Prostate gland (tissue), 2 donors: ENCODE results near the gene GRIA3. TPM values are rescaled to one million over a fixed set of nuclear protein-coding genes. Genes with fewer than 3 reads are reported as not detected.

Experiments
- DNase-seq: peaks from one replicate; pipeline ENCODE4 v3.0.0-alpha.2; 2019; ENCODE audit warnings: low spot score
- H3K27ac ChIP-seq, 2 donors: fragments of 200-600 bp; sonication (generic); 2 replicates each; pipeline ENCODE4 v1.5.1; 2017 to 2019
- H3K27me3 ChIP-seq: fragments of 200-600 bp; sonication (generic); replicated peaks from 2 replicates; pipeline ENCODE4 v1.5.1; 2019; ENCODE audit not compliant: insufficient read depth
- H3K36me3 ChIP-seq, 2 donors: fragments of 200-600 bp; sonication (generic); 1 replicate in 1 of 2; 2 replicates in 1 of 2; pipeline versions ENCODE4 v1.5.1 to v1.8.1; 2017 to 2019
- H3K4me1 ChIP-seq: fragments of 200-600 bp; sonication (generic); replicated peaks from 2 replicates; pipeline ENCODE4 v1.5.1; 2019
- H3K4me3 ChIP-seq, 2 donors: fragments of 200-600 bp; sonication (generic); 2 replicates each; pipeline ENCODE4 v1.5.1; 2017 to 2019
- H3K9me3 ChIP-seq: fragments of 200-600 bp; sonication (generic); 2 replicates; pipeline ENCODE4 v1.5.1; 2017
- CTCF ChIP-seq, 4 experiments: fragments of 200-600 bp in 2 of 4; fragments of 450-650 bp in 2 of 4; sonication (generic) in 2 of 4; IDR thresholded peaks; 1 replicate in 3 of 4; 2 replicates in 1 of 4; pipeline ENCODE4 v1.5.1; 2016 to 2019; ENCODE audit warnings: antibody characterized with exemption in 4 of 4, mild to moderate bottlenecking in 2 of 4, moderate library complexity in 2 of 4
- POLR2A ChIP-seq: fragments of 450-650 bp; IDR thresholded peaks from one replicate; pipeline ENCODE4 v1.6.1; 2016; ENCODE audit warnings: antibody characterized with exemption, mild to moderate bottlenecking
- POLR2AphosphoS5 ChIP-seq: sonication (generic); formaldehyde crosslinking; IDR thresholded peaks from one replicate; pipeline ENCODE4 v1.6.1; 2017; ENCODE audit warnings: antibody characterized with exemption
- WGBS: methylation state at CpG from one replicate; pipeline ENCODE4 v1.1.5; 2018; 5-methylcytosine and 5-hydroxymethylcytosine counted together
- intact Hi-C: fragments of 100-400 bp; cut with DNase I; formaldehyde crosslinking; loops from one replicate; pipeline ENCODE4 v1.14.2; 2022
- total RNA-seq, 2 donors: library from RNA; depleted of rRNA; stranded (reverse); fragments of >200 nt; gene quantifications; one replicate each; pipeline ENCODE4 v1.1.0, GENCODE V29; 2016

GRIA3 gene
- total RNA-seq, 2 donors from 2014 or later = 1.1 to 1.6 TPM

DNA sequence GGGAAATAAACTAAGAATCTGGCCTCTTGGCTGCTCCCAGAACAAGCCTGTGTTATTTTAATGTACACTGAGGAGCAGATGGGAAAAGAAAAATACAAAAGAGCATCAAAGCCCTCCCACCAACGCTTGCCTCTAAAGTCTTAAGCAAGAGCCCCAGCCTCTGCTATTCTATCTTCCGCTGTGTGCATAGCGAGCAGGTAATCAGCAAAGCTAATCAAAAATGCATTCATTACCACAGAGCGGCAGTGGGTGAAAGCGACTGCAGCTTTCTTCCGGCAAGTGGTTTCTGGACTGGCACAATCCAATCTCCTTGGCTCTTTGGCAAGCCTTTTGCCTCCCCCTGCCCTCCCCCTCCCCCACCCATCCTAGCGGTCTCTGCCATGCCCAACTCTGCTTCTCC lies 13.5 kb upstream of the GRIA3 start:
- no peak for DNase-seq
- no peaks in the 10 kb centered on the region for H3K4me1 ChIP-seq
- no peaks in the 10 kb centered on the region for H3K36me3 ChIP-seq
- no peaks in the 10 kb centered on the region for H3K9me3 ChIP-seq
- H3K27me3 ChIP-seq = no peaks in the 10 kb centered on the region
- H3K27ac ChIP-seq = no peak overlapping the region
- no peak for TF ChIP-seq POLR2AphosphoS5
- no peak for TF ChIP-seq POLR2A
- TF ChIP-seq CTCF (IDR thresholded peaks at IDR 0.05) = no peak
- 60% methylated on average over 7 of the region's 7 CpGs for WGBS
- intact Hi-C loops = no loop called here
- H3K4me3 ChIP-seq = no peak overlapping the region

- WGBS = 76% methylated on average over 3 of the region's 3 CpGs
- DNase-seq = no peak
- Histone ChIP-seq H3K36me3 (no peaks in the 10 kb centered on the region), H3K27me3 (no peaks in the 10 kb centered on the region), H3K9me3 (no peaks in the 10 kb centered on the region), H3K4me3 (no peak overlapping the region), H3K4me1 (no peaks in the 10 kb centered on the region), H3K27ac (no peak overlapping the region)
- TF ChIP-seq POLR2AphosphoS5 (no peak), POLR2A (no peak), CTCF (IDR thresholded peaks at IDR 0.05) (no peak)
- intact Hi-C loops = no loop called here
Measured at GRCh38 chrX:123171781-123172180, 12.3 kb upstream of the GRIA3 start.

- intact Hi-C loops = no loop called here
- TF ChIP-seq CTCF (IDR thresholded peaks at IDR 0.05) (no peak), POLR2A (no peak), POLR2AphosphoS5 (no peak)
Measured at GRCh38 chrX:123172869-123173268, 11.2 kb upstream of the GRIA3 start.

DNA sequence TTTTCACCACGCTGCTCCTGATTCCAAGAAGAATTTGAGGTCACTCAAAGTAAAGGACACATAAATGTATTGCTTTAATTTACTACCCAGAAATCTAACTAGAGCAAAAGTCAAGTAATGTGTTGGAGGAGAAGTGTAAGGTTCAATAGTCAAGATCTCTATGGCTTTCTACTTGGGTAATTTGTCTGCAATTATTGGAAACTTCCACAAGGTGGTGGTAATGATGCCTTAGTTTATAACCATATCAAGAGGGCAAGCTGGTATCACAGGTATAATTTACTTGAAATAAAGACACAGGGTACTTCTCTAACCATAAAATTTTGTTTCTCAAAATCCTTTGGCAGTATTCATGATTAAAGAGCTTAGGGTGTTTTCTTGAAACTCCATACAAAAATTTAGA lies 10.2 kb upstream of the GRIA3 start:
- Histone ChIP-seq H3K4me3 (no peak overlapping the region), H3K9me3 (no peaks in the 10 kb centered on the region), H3K36me3 (no peaks in the 10 kb centered on the region), H3K4me1 (no peaks in the 10 kb centered on the region), H3K27me3 (no peaks in the 10 kb centered on the region), H3K27ac (no peak overlapping the region)
- DNase-seq = no peak
- intact Hi-C loops = no loop called here
- 20% methylated on average over 1 of the region's 1 CpG for WGBS
- TF ChIP-seq POLR2AphosphoS5 (no peak), CTCF (IDR thresholded peaks at IDR 0.05) (peak in 1 of 4 experiments; percentile 38)

More at GRCh38 chrX:123172869-123173268, 11.2 kb upstream of the GRIA3 start:
- 95% methylated on average over 2 of the region's 2 CpGs for WGBS
- Histone ChIP-seq H3K9me3 (no peaks in the 10 kb centered on the region), H3K27me3 (no peaks in the 10 kb centered on the region), H3K4me3 (no peak overlapping the region), H3K27ac (no peak overlapping the region), H3K4me1 (no peaks in the 10 kb centered on the region), H3K36me3 (no peaks in the 10 kb centered on the region)
- DNase-seq = no peak

- intact Hi-C loops = no loop called here
- H3K27me3 ChIP-seq = no peaks in the 10 kb centered on the region
- TF ChIP-seq POLR2A = no peak
- no peak for TF ChIP-seq POLR2AphosphoS5
- no peak for TF ChIP-seq CTCF (IDR thresholded peaks at IDR 0.05)
- no peak overlapping the region for H3K4me3 ChIP-seq
- H3K4me1 ChIP-seq = no peaks in the 10 kb centered on the region
- no peaks in the 10 kb centered on the region for H3K36me3 ChIP-seq
- no peak for DNase-seq
- H3K9me3 ChIP-seq = no peaks in the 10 kb centered on the region
- no peak overlapping the region for H3K27ac ChIP-seq
Measured at GRCh38 chrX:123175366-123176122, 8.5 kb upstream of the GRIA3 start.
